Sciatic nerve (tissue), 2 donors: ENCODE results near the gene SFTPA2. TPM values are rescaled to one million over a fixed set of nuclear protein-coding genes. Genes with fewer than 3 reads are reported as not detected.
"Not testable (repeated sequence)": the region's sequence is repeated elsewhere in the genome, so short reads cannot be mapped to it uniquely, and the experiment has no call there.

Experiments used
- ATAC-seq: fragments of 200-7000 bp; cut with Tn5 transposase; one replicate; pipeline ENCODE4 v1.9.1; 2020; ENCODE audit warnings: mild to moderate bottlenecking, moderate library complexity
- DNase-seq: peaks from one replicate; pipeline ENCODE4 v3.0.0-alpha.2; 2020; ENCODE audit warnings: low spot score
- intact Hi-C: fragments of 100-400 bp; cut with DNase I; formaldehyde crosslinking; loops from one replicate; pipeline ENCODE4 v1.14.2; 2022
- total RNA-seq: library from RNA; stranded (reverse); fragmentation: NEBNext Ultra II Directional; extraction: Animal tissue kit (Norgen Biotek cat#: 25700); gene quantifications from one replicate; pipeline ENCODE4 v1.2.1, GENCODE V29; 2021
- donor health status: DM: no; HTN: no; CAD: no.
- donor health status: DM: no; HTN: no; CAD: no.

SFTPA2 gene
- total RNA-seq: 5.1 TPM

DNA sequence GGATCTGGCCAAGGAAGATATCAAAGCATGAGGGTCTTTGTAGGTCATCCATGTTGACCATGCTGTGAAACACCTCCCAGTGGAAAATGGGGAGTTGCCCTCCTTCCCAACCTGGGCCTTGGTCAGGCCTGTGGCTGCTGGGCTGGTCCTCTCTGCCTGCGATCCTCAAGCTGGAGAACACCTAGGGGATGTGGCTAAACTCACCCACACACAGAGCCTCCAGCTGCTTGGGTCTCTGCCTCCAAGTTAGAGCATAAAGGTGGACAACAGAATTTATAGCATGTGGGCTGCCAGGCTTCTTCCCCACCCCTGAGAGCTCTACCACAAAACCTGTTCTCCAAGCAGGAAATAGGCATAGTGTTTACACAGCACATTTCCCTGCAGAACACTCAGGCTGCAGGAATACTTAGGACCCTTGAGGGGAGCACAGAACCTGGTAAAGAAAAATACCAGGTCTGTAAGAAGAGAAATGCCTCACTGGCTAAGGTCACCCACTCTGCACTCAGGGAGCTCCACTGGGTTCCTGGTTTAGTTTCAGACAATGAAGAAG, at the start of gene SFTPA2:
TSS of gene SFTPA2 (minus strand) at position 248 of the 550 bp plus-strand sequence. CDS start 924 bp downstream, outside the sequence.
- DNase-seq (no peak), ATAC-seq (no peak)
- intact Hi-C loops: no loop called here

DNA sequence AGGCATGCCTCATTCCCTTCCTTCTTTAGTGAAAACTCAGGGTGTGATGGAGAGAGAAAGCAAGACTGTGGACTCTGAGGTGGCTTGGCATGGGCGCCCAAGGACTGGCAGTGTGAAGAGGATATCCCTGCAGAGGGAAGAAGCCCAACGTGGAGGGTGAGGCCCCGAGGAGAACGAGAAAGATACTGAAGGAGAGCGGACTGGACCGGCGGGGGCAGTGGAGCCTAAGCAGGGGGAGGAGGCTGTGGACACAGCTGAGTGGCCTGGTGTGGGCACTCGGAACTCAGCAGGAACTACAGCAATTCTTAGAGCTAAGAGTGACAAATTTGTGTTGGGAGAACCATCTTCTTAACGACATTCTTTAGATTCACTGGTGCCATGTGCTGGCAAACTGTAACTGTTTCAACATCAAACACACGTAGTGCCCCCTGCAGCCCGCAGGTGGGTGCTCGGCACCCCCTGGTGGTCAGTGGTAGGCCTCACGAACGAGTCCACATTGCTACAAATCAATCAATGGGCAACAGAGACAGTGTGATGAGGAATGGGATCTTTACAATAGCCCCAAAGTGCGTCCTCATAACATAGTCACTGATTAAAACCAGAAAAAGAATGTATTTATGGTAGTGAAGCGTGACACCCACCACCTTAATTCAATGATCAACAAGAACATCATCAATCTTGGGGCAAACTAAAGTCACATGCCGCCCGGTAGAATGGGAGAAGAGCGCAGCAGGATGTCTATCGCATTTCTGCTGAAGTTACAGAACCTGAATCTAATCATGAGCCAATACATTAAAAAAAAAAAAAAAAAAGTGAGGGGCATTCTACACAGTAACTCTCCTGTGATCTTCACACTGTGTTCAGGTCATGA, 48.5 kb upstream of the SFTPA2 start:
- DNase-seq: no peak
- intact Hi-C loops: no loop called here
- no peak for ATAC-seq

DNA sequence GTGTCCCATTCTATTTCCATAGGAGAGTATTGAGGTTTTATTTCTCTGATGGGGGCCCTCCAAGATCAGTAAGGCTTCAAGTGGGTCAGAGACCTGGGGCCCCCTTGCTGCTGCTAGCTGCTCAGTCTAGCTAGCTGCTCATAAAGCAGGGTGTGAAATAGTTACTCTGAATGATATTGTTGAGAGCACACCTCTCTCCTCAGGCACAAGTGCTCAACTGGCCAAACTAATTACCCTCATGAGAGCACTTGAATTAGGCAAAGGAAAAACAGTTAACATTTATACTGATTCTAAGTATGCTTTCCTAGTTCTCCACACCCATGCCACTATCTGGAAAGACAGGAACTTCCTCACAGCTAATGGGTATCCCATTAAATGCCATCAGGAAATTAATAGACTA, 45.1 kb upstream of the SFTPA2 start:
- DNase-seq: no peak
- intact Hi-C loops: no loop called here
- no peak for ATAC-seq

- ATAC-seq: no peak
- intact Hi-C loops: no loop called here
- DNase-seq: no peak
Observed at GRCh38 chr10:79604294-79604693, 44.1 kb upstream of the SFTPA2 start.

DNA sequence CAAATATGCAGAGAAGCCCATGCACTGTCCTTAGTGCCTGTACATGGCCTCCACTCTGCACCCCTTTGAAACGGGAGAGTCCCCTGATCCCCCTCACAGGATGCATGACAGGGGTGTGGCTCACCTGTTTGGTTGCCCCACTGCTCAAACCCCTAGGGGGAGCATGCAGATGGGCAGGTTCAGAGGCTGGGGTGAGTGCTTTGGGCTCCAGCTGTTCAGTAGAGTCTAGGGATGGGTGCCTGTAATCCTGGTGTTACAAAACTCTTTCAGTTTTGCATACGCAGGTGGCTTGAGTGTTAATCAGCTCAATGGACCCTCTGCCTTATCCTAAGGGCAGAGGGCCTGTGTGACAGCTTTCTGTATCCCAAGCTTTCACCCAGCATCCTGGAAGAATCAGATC, 42.7 kb upstream of the SFTPA2 start:
- no peak for DNase-seq
- intact Hi-C loops: no loop called here
- ATAC-seq: no peak

DNA sequence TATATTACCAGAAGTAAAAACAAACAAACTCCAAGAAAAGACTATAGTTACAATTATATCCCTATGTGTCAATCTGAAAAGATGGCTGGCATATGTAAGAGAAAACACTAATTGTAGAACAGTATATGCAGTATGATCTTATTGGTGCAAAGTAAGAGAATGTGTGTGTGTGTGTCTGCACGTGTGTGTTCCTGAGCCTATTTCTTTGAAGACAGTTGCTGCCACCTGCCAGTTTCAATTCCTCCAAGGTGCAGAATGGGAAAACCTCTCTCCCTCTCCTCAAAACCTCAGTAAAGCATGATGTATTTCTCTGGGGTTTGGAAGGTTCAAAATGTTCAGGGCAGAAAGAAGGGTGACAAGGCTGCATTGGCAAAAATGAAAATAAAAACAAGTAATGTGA, 41.7 kb upstream of the SFTPA2 start:
- intact Hi-C loops: no loop called here

GRCh38 chr10:79599644-79600043, 39.4 kb upstream of the SFTPA2 start:
- intact Hi-C loops, ATAC-seq, DNase-seq: not testable (repeated sequence)

More for the DNA sequence above, 41.7 kb upstream of the SFTPA2 start:
- DNase-seq (no peak), ATAC-seq (no peak)

DNA sequence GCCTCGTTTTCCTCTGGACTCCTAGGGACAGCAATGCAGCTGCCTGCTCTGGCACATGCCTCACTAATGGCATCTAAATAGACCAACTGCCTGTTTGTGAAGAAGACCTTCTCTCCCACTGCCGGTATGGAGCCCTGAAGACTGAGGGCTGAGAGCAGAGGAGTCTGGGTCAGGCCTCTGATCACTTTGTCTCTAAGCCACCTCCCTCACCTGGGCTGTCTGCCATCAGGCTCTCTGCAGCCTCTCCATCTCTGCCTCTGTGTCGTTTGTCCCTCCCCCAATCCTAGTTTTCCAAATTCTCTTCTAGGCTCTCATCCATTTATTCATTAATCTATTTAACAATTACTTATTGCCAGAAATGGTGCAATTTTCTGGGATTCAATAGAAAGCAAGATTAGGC, 35.3 kb upstream of the SFTPA2 start:
- DNase-seq: no peak
- ATAC-seq: no peak
- intact Hi-C loops: no loop called here

DNA sequence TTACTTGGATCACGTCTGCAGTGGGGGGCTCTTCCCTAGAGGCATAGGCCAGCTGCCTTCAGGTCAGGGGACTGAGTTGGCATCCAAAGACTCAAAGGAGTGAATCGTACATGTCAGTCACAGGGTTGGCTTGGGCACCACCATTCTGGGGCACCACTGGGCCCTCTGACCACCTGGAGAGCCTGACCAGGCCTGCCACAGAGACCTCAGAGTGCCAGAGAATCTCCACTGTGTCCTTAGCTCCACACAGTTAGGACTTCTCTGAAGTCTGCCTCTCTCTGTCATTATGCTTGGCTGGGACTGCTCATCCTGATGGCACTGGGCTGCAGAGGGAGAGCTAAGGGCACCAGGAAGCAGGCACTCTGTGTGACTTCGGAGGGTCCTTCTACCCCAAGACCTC, 34.4 kb upstream of the SFTPA2 start:
- ATAC-seq, intact Hi-C loops: not testable (repeated sequence)

DNA sequence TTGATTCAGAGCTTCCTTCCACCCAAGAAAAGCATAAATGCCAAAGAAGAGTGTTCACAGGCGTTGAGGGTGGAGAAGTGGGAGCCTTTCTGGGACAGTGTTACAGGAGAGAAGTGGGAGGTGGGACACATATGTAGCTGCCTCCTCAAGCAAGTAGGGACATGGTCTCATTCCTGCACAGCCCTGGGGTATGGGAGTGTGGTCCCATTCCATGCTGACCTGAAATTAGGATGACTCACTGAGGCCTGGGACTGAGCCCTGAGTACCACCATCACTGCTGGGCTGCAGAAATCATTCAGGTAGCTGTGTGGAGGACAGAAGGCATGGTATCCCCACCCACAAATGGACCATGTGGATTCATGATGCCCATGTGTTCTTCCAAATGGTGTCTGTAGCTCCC, 33.2 kb upstream of the SFTPA2 start:
- ATAC-seq (no peak), DNase-seq (no peak)
- intact Hi-C loops: no loop called here

More for the DNA sequence above, 34.4 kb upstream of the SFTPA2 start:
- not testable (repeated sequence) for DNase-seq

DNA sequence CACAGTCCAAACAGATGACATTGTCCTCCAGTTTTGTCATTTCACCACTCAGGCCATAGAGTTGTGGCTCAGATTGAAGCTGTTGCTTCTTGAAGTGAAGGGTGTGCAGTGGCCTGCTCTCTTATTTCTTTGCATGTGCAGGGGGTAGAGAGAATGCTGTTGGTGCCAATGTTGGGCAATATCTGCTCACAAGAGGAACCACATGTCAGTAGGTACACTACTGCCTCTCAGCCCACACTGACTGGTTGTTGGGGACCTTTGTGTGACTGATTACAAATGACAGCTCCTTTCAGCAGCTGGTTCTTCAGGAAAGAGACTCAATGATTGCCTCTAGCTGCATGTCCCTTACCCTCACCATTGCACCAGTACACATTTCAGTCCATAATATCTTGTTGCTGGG, 28.6 kb upstream of the SFTPA2 start:
- ATAC-seq (no peak), DNase-seq (no peak)
- intact Hi-C loops: no loop called here

- intact Hi-C loops: no loop called here
- no peak for ATAC-seq
Observed at GRCh38 chr10:79586933-79587332, 26.7 kb upstream of the SFTPA2 start.

DNA sequence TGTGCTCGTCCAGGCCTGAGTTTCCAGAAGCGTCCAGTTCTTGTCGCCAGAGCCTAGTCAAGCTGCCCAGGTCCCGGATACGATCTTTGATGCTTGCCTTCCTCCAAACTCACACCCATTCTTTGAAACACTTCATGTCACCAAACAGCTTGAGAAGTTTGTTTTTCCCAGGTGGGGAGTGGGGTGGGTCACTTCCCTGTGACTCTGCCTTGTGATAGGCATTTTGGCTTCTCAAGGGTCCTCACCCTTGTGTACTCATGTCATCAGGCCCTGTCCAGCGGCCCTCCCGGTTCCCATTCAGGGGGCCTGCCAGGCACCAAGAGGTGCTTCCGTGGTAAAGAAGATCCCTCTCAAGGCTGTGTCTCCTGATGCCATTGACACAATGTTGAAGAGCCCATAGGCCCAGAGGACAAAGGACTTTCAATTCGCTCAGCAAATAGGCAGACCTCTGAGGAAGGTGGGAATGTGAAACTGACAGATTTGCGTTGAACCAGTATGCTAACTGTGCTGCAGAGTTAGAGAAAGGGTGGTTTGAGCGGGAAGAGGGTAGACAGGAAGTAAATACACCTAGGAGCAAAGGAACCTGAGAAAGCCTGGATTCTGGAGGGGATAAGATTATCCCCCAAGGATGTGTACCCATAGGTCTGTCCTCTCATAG, 25.8 kb upstream of the SFTPA2 start:
- intact Hi-C loops: no loop called here
- DNase-seq: no peak
- no peak for ATAC-seq

More at GRCh38 chr10:79586933-79587332, 26.7 kb upstream of the SFTPA2 start:
- no peak for DNase-seq

GRCh38 chr10:79583488-79584024, 23.3 kb upstream of the SFTPA2 start:
- intact Hi-C loops: no loop called here
- no peak for ATAC-seq
- DNase-seq: no peak

- ATAC-seq, DNase-seq, intact Hi-C loops: not testable (repeated sequence)
Observed at GRCh38 chr10:79582954-79583353, 22.7 kb upstream of the SFTPA2 start.

- no peak for DNase-seq
- intact Hi-C loops: no loop called here
- ATAC-seq: no peak
Observed at GRCh38 chr10:79582096-79582495, 21.9 kb upstream of the SFTPA2 start.

DNA sequence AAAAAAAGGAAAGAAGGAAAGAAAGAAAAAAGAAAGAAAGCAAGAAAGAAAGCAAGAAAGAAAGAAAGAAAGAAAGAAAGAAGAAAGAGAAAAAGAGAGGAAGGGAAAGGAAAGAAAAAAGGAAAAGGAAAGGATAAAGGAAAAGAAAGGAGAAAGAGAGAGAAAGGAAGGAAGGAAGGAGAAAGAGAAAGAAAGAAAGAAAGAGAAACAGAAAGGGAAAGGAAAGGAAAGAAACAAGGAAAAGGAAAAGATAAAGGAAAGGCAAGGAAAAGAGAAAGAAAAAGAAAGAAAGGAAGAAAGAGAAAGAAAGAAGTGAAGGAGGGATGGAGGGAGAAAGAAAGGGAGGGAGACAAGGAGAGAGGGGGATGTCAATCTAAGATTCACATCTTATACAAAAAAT, 20.8 kb upstream of the SFTPA2 start:
- intact Hi-C loops: no loop called here
- ATAC-seq: no peak
- DNase-seq: no peak

DNA sequence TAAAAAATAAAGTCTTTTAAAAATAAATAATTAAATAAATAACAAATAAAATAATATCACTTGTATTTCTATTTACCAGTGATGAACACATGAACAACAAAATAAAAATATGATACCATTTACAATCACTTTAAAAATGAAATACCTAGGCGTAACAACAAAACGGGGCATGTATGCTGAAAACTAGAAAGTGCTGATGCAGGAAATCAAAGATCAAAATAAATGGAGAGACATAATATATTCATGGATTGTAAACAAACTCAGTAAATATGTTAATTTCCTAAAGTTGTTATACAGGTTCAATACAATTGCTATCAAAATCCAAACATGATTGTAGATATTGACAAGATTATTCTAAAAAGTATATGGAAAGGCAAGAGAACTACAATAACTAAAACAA, 19.2 kb upstream of the SFTPA2 start:
- DNase-seq: no peak
- intact Hi-C loops: no loop called here
- ATAC-seq: no peak

DNA sequence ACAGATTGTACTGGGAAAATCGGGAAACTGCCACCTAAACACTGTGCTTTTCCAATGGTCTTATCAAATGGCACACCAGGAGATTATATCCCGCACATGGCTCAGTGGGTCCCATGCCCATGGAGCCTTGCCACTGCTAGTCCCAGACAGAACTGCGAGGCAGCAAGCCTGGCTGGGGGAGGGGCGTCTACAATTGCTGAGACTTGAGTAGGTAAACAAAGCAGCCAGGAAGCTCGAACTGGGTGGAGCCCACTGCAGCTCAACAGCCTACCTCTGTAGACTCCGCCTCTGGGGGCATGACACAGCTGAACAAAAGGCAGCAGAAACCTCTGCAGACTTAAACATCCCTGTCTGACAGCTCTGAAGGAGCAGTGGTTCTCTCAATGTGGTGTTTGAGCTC, 10.4 kb upstream of the SFTPA2 start:
- DNase-seq, intact Hi-C loops, ATAC-seq: not testable (repeated sequence)

GRCh38 chr10:79563426-79563825, 3.2 kb upstream of the SFTPA2 start:
- ATAC-seq: no peak
- no peak for DNase-seq
- intact Hi-C loops: no loop called here
